Activated CD4-positive, alpha-beta T cell treated with anti-CD3 and anti-CD28 coated beads for 24 hours (primary cell): Measurements from ENCODE around the gene RAPGEF1.

Experiments used
- DNase-seq, 2 donors: peaks; one replicate each; pipeline ENCODE4 v3.0.0-alpha.2; 2020; ENCODE audit warnings: low read depth in 2 of 2

RAPGEF1 gene

GRCh38 chr9:131747352-131747751 is 7.5 kb upstream of the RAPGEF1 start:
- no peak for DNase-seq

- DNase-seq: no peak
These were observed 5.7 kb upstream of the RAPGEF1 start for GRCh38 chr9:131745610-131746009.

- no peak for DNase-seq
These were observed 4.9 kb upstream of the RAPGEF1 start for GRCh38 chr9:131744720-131745201.

- no peak for DNase-seq
These were observed 4.4 kb upstream of the RAPGEF1 start for GRCh38 chr9:131744171-131744719.

- DNase-seq: no peak
These were observed 3.6 kb upstream of the RAPGEF1 start for GRCh38 chr9:131743501-131743900.

- no peak for DNase-seq
These were observed 3.2 kb upstream of the RAPGEF1 start for GRCh38 chr9:131743096-131743495.

- no peak for DNase-seq
These were observed 1.0 kb upstream of the RAPGEF1 start for GRCh38 chr9:131740898-131741297.

GRCh38 chr9:131739133-131739958 is 530 bp downstream of the RAPGEF1 start:
- no peak for DNase-seq

- DNase-seq: no peak
These were observed 1.4 kb downstream of the RAPGEF1 start for GRCh38 chr9:131738293-131739132.

- no peak for DNase-seq
These were observed 2.5 kb downstream of the RAPGEF1 start for GRCh38 chr9:131737426-131737825.

- no peak for DNase-seq
These were observed 3.4 kb downstream of the RAPGEF1 start for GRCh38 chr9:131736431-131736830.

- DNase-seq: no peak
These were observed 4.4 kb downstream of the RAPGEF1 start for GRCh38 chr9:131735238-131736128.

- DNase-seq: no peak
These were observed 5.1 kb downstream of the RAPGEF1 start for GRCh38 chr9:131734781-131735180.

GRCh38 chr9:131734165-131734610 is 5.7 kb downstream of the RAPGEF1 start:
- DNase-seq: no peak

GRCh38 chr9:131733541-131734061 is 6.3 kb downstream of the RAPGEF1 start:
- no peak for DNase-seq

GRCh38 chr9:131732636-131733289 is 7.1 kb downstream of the RAPGEF1 start:
- DNase-seq: no peak

- no peak for DNase-seq
These were observed 7.8 kb downstream of the RAPGEF1 start for GRCh38 chr9:131732061-131732526.

GRCh38 chr9:131731644-131732043 is 8.2 kb downstream of the RAPGEF1 start:
- no peak for DNase-seq

GRCh38 chr9:131731237-131731636 is 8.6 kb downstream of the RAPGEF1 start:
- no peak for DNase-seq

GRCh38 chr9:131728961-131729360 is 10.9 kb downstream of the RAPGEF1 start:
- DNase-seq: peak in 1 of 2 donors; percentile 50
